ENCODE results near the gene LINC00237. TPM values are rescaled to one million over a fixed set of nuclear protein-coding genes. Genes with fewer than 3 reads are reported as not detected.

LINC00237 gene
- total RNA-seq, 1 experiment from 2014 or later = 1.5 TPM

GRCh38 chr20:21126581-21126870 lies 20.4 kb upstream of the LINC00237 start:
- Mint-ChIP-seq H3K27me3 (ENCODE audit: insufficient read depth, unreplicated experiment) (no peaks in the 10 kb centered on the region), H3K9me3 (ENCODE audit: unreplicated experiment) (no peaks in the 10 kb centered on the region), H3K4me3 (ENCODE audit: unreplicated experiment) (peak overlapping the region; percentile 84), H3K36me3 (ENCODE audit: insufficient read depth, unreplicated experiment) (peaks cover 1% of the 10 kb centered on the region), H3K4me1 (ENCODE audit: low read depth, unreplicated experiment) (peaks cover 9% of the 10 kb centered on the region), H3K27ac (ENCODE audit: unreplicated experiment) (peak overlapping the region; percentile 54)
- Histone ChIP-seq H3K4me1 (no peaks in the 10 kb centered on the region), H3K9me3 (no peaks in the 10 kb centered on the region), H3K36me3 (ENCODE audit: control insufficient read depth, insufficient read depth, low read length) (no peaks in the 10 kb centered on the region), H3K27me3 (replicated peaks; ENCODE audit: control insufficient read depth, insufficient read depth, low read length) (no peaks in the 10 kb centered on the region), H3K4me3 (ENCODE audit: low read depth, low read length) (peak overlapping the region; percentile 97)
- ChIA-PET CTCF (interaction anchor here (1.6 to 2.2 kb wide), 4 partner anchors 8 to 289 kb away, joined by 5 to 18 read pairs (median 10); no protein-coding TSS in a partner anchor), POLR2A (interaction anchor here (0.8 to 2.1 kb wide), 4 partner anchors 8 to 262 kb away, joined by 3 to 16 read pairs (median 6); partner anchors contain the start of gene XRN2)
- TSS peak; percentile 56 for BruUV-seq (replicated peaks)
- no peak for DNase-seq
- intact Hi-C loops (cut with micrococcal nuclease; ENCODE audit: unreplicated experiment) = no loop called here
- no peak for TF ChIP-seq CTCF (IDR thresholded peaks at IDR 0.05; ENCODE audit: insufficient read depth in 1 of 2, low read depth in 1 of 2, low read length in 1 of 2, severe bottlenecking in 1 of 2, unreplicated experiment in 1 of 2)

- Histone ChIP-seq H3K4me3 (ENCODE audit: low read depth, low read length) (peak within 1 kb of the TSS; percentile 97), H3K4me1 (no peaks in the 10 kb centered on the region), H3K36me3 (ENCODE audit: control insufficient read depth, insufficient read depth, low read length) (no peaks in the 10 kb centered on the region), H3K27me3 (replicated peaks; ENCODE audit: control insufficient read depth, insufficient read depth, low read length) (no peaks in the 10 kb centered on the region), H3K9me3 (no peaks in the 10 kb centered on the region)
- peak; percentile 97 to 100 for DNase-seq
- no peaks in the 10 kb centered on the region for H3K36me3 Mint-ChIP-seq (ENCODE audit: insufficient read depth, unreplicated experiment)
- no TSS peak for BruUV-seq (replicated peaks)
- ChIA-PET POLR2A (interaction anchor here (0.8 to 2.1 kb wide), 4 partner anchors 9 to 261 kb away, joined by 3 to 16 read pairs (median 6); partner anchors contain the start of gene XRN2), CTCF (interaction anchor here (0.7 to 2.2 kb wide), 8 partner anchors 9 to 489 kb away, joined by 3 to 18 read pairs (median 4); no protein-coding TSS in a partner anchor)
- no peaks in the 10 kb centered on the region for H3K9me3 Mint-ChIP-seq (ENCODE audit: unreplicated experiment)
- H3K4me3 Mint-ChIP-seq (ENCODE audit: unreplicated experiment) = peak within 1 kb of the TSS; percentile 84
- H3K27me3 Mint-ChIP-seq (ENCODE audit: insufficient read depth, unreplicated experiment) = no peaks in the 10 kb centered on the region
- peak; percentile 10 to 38 for TF ChIP-seq CTCF (IDR thresholded peaks at IDR 0.05; ENCODE audit: insufficient read depth in 1 of 2, low read depth in 1 of 2, low read length in 1 of 2, severe bottlenecking in 1 of 2, unreplicated experiment in 1 of 2)
- H3K27ac Mint-ChIP-seq (ENCODE audit: unreplicated experiment) = peak within 1 kb of the TSS; percentile 61
- peaks cover 9% of the 10 kb centered on the region for H3K4me1 Mint-ChIP-seq (ENCODE audit: low read depth, unreplicated experiment)
- intact Hi-C loops (cut with micrococcal nuclease; ENCODE audit: unreplicated experiment) = loop anchor here (1.0 kb wide), 3 partner anchors 24 to 262 kb away; no protein-coding TSS in a partner anchor
Observed at GRCh38 chr20:21125849-21126580, 19.9 kb upstream of the LINC00237 start, which contains the start of gene KIZ. KIZ (plus strand) TSS chr20:21126082; CDS start chr20:21126116, 34 bp downstream.

GRCh38 chr20:21125072-21125848 lies 19.1 kb upstream of the LINC00237 start:
- H3K9me3 Mint-ChIP-seq (ENCODE audit: unreplicated experiment) = no peaks in the 10 kb centered on the region
- H3K27me3 Mint-ChIP-seq (ENCODE audit: insufficient read depth, unreplicated experiment) = no peaks in the 10 kb centered on the region
- DNase-seq = peak; percentile 73 to 77
- Histone ChIP-seq H3K4me1 (no peaks in the 10 kb centered on the region), H3K36me3 (ENCODE audit: control insufficient read depth, insufficient read depth, low read length) (no peaks in the 10 kb centered on the region), H3K9me3 (no peaks in the 10 kb centered on the region), H3K27me3 (replicated peaks; ENCODE audit: control insufficient read depth, insufficient read depth, low read length) (no peaks in the 10 kb centered on the region), H3K4me3 (ENCODE audit: low read depth, low read length) (peak overlapping the region; percentile 52)
- intact Hi-C loops (cut with micrococcal nuclease; ENCODE audit: unreplicated experiment) = loop anchor here (1.0 kb wide), 3 partner anchors 23 to 261 kb away; no protein-coding TSS in a partner anchor
- peaks cover 9% of the 10 kb centered on the region for H3K4me1 Mint-ChIP-seq (ENCODE audit: low read depth, unreplicated experiment)
- POLR2A ChIA-PET = interaction anchor here (1.2 to 2.1 kb wide), 3 partner anchors 10 to 177 kb away, joined by 3 to 16 read pairs (median 7); partner anchors contain the start of gene XRN2
- no TSS peak for BruUV-seq (replicated peaks)
- peak; percentile 18 to 39 for TF ChIP-seq CTCF (IDR thresholded peaks at IDR 0.05; ENCODE audit: insufficient read depth in 1 of 2, low read depth in 1 of 2, low read length in 1 of 2, severe bottlenecking in 1 of 2, unreplicated experiment in 1 of 2)
- H3K36me3 Mint-ChIP-seq (ENCODE audit: insufficient read depth, unreplicated experiment) = no peaks in the 10 kb centered on the region
- H3K4me3 Mint-ChIP-seq (ENCODE audit: unreplicated experiment) = peak overlapping the region; percentile 84
- CTCF ChIA-PET = interaction anchor here (0.7 to 2.2 kb wide), 10 partner anchors 9 to 1052 kb away, joined by 3 to 18 read pairs (median 4); no protein-coding TSS in a partner anchor
- peak overlapping the region; percentile 61 for H3K27ac Mint-ChIP-seq (ENCODE audit: unreplicated experiment)

All from Caco-2 (cell line).